MM.1S (cell line): ENCODE measurements around the gene EPHA7.

Source experiments
- CTCF ChIP-seq: fragments of 300-600 bp; sonication (generic); IDR thresholded peaks from 2 replicates; pipeline ENCODE4 v1.5.1; 2016; ENCODE audit warnings: antibody characterized with exemption, low read length, mixed read lengths
- EZH2 ChIP-seq: fragments of 300-600 bp; sonication (generic); optimal IDR thresholded peaks from 2 replicates; pipeline ENCODE3; 2017; ENCODE audit warnings: low read depth, mild to moderate bottlenecking, antibody characterized with exemption, low read length, mixed read lengths

- no peak for TF ChIP-seq EZH2
- no peak for TF ChIP-seq CTCF
These were observed 2.6 kb downstream of the EPHA7 start for GRCh38 chr6:93416571-93417420.
